ENCODE data around the gene TNNI3. TPM values are rescaled to one million over a fixed set of nuclear protein-coding genes. Genes with fewer than 3 reads are reported as not detected.

Gene TNNI3
- total RNA-seq, 1 donor = not detected

- Histone ChIP-seq H3K79me2 (ENCODE audit: insufficient read depth, low read length) (no peaks in the 10 kb centered on the region), H4K20me1 (ENCODE audit: insufficient read depth, low read length) (no peaks in the 10 kb centered on the region), H3K27ac (ENCODE audit: low read depth, low read length) (no peak overlapping the region), H3K4me2 (ENCODE audit: insufficient read depth, low read length) (no peak overlapping the region), H3K27me3 (ENCODE audit: insufficient read depth, low read length) (peaks cover 49% of the 10 kb centered on the region), H3K9me3 (ENCODE audit: low read depth, low read length) (no peaks in the 10 kb centered on the region), H3K4me3 (ENCODE audit: insufficient read depth, low read length) (no peak overlapping the region), H3K36me3 (ENCODE audit: insufficient read depth, low read length) (no peaks in the 10 kb centered on the region), H2AFZ (ENCODE audit: low read length) (no peak overlapping the region), H3K4me1 (ENCODE audit: insufficient read depth, low read length) (no peaks in the 10 kb centered on the region)
- DNase-seq (ENCODE audit: insufficient read length, low spot score, missing footprints) = peak; percentile 69
- no peak for TF ChIP-seq CTCF (IDR thresholded peaks at IDR 0.05; ENCODE audit: extremely low read depth, low read depth, low read length)
Measured at GRCh38 chr19:55147545-55148251, 9.8 kb downstream of the TNNI3 start.

GRCh38 chr19:55146705-55147273 is 10.7 kb downstream of the TNNI3 start:
- Histone ChIP-seq H4K20me1 (ENCODE audit: insufficient read depth, low read length) (no peaks in the 10 kb centered on the region), H3K27me3 (ENCODE audit: insufficient read depth, low read length) (peaks cover 50% of the 10 kb centered on the region), H3K36me3 (ENCODE audit: insufficient read depth, low read length) (no peaks in the 10 kb centered on the region), H3K4me2 (ENCODE audit: insufficient read depth, low read length) (no peak overlapping the region), H3K27ac (ENCODE audit: low read depth, low read length) (no peak overlapping the region), H3K4me1 (ENCODE audit: insufficient read depth, low read length) (no peaks in the 10 kb centered on the region), H2AFZ (ENCODE audit: low read length) (no peak overlapping the region), H3K9me3 (ENCODE audit: low read depth, low read length) (no peaks in the 10 kb centered on the region), H3K4me3 (ENCODE audit: insufficient read depth, low read length) (no peak overlapping the region), H3K79me2 (ENCODE audit: insufficient read depth, low read length) (no peaks in the 10 kb centered on the region)
- peak; percentile 64 for DNase-seq (ENCODE audit: insufficient read length, low spot score, missing footprints)
- no peak for TF ChIP-seq CTCF (IDR thresholded peaks at IDR 0.05; ENCODE audit: extremely low read depth, low read depth, low read length)

- no peaks in the 10 kb centered on the region for H3K4me1 ChIP-seq (ENCODE audit: insufficient read depth, low read length)
- H2AFZ ChIP-seq (ENCODE audit: low read length) = no peak overlapping the region
- TF ChIP-seq CTCF (IDR thresholded peaks at IDR 0.05; ENCODE audit: extremely low read depth, low read depth, low read length) = peak; percentile 37
- no peaks in the 10 kb centered on the region for H4K20me1 ChIP-seq (ENCODE audit: insufficient read depth, low read length)
- H3K79me2 ChIP-seq (ENCODE audit: insufficient read depth, low read length) = no peaks in the 10 kb centered on the region
- no peak overlapping the region for H3K4me3 ChIP-seq (ENCODE audit: insufficient read depth, low read length)
- H3K27me3 ChIP-seq (ENCODE audit: insufficient read depth, low read length) = peaks cover 52% of the 10 kb centered on the region
- H3K27ac ChIP-seq (ENCODE audit: low read depth, low read length) = no peak overlapping the region
- H3K4me2 ChIP-seq (ENCODE audit: insufficient read depth, low read length) = no peak overlapping the region
- DNase-seq (ENCODE audit: insufficient read length, low spot score, missing footprints) = peak; percentile 86
- H3K36me3 ChIP-seq (ENCODE audit: insufficient read depth, low read length) = no peaks in the 10 kb centered on the region
- H3K9me3 ChIP-seq (ENCODE audit: low read depth, low read length) = no peaks in the 10 kb centered on the region
Measured at GRCh38 chr19:55146078-55146704, 11.3 kb downstream of the TNNI3 start.

- H3K27me3 ChIP-seq (ENCODE audit: insufficient read depth, low read length) = peaks cover 52% of the 10 kb centered on the region
- no peak overlapping the region for H2AFZ ChIP-seq (ENCODE audit: low read length)
- H3K9me3 ChIP-seq (ENCODE audit: low read depth, low read length) = no peaks in the 10 kb centered on the region
- no peak overlapping the region for H3K27ac ChIP-seq (ENCODE audit: low read depth, low read length)
- H3K4me1 ChIP-seq (ENCODE audit: insufficient read depth, low read length) = no peaks in the 10 kb centered on the region
- H3K4me2 ChIP-seq (ENCODE audit: insufficient read depth, low read length) = no peak overlapping the region
- no peak for TF ChIP-seq CTCF (IDR thresholded peaks at IDR 0.05; ENCODE audit: extremely low read depth, low read depth, low read length)
- H3K79me2 ChIP-seq (ENCODE audit: insufficient read depth, low read length) = no peaks in the 10 kb centered on the region
- H3K4me3 ChIP-seq (ENCODE audit: insufficient read depth, low read length) = no peak overlapping the region
- no peak for DNase-seq (ENCODE audit: insufficient read length, low spot score, missing footprints)
- H4K20me1 ChIP-seq (ENCODE audit: insufficient read depth, low read length) = no peaks in the 10 kb centered on the region
- no peaks in the 10 kb centered on the region for H3K36me3 ChIP-seq (ENCODE audit: insufficient read depth, low read length)
Measured at GRCh38 chr19:55145232-55145631, 12.3 kb downstream of the TNNI3 start.
